Tibial nerve (tissue), 3 donors: Measurements from ENCODE around the gene TAPBPL.

ENCODE experiments used
- CTCF ChIP-seq, 5 experiments: fragments of 200-600 bp in 3 of 5; fragments of 450-650 bp in 2 of 5; sonication (generic) in 3 of 5; IDR thresholded peaks; one replicate each; pipeline ENCODE4 v1.5.1; 2016 to 2019; ENCODE audit warnings: antibody characterized with exemption in 5 of 5, mild to moderate bottlenecking in 3 of 5, moderate library complexity in 2 of 5
- POLR2A ChIP-seq, 2 donors: fragments of 450-650 bp; IDR thresholded peaks; one replicate each; pipeline ENCODE4 v1.6.1; 2017; ENCODE audit warnings: antibody characterized with exemption in 2 of 2, mild to moderate bottlenecking in 2 of 2, moderate library complexity in 2 of 2

GRCh38 chr12:6450091-6450868 lies 1.6 kb upstream of the TAPBPL start:
- TF ChIP-seq CTCF (IDR thresholded peaks at IDR 0.05) (no peak), POLR2A (IDR thresholded peaks at IDR 0.05) (no peak)
